SIG-M5 (cell line): Measurements from ENCODE around the gene RBM22.

ENCODE experiments used
- DNase-seq: peaks from one replicate; lab custom pipeline; 2025; lab: John Stamatoyannopoulos, UW

The RBM22 gene

GRCh38 chr5:150651924-150652671 is 48.8 kb downstream of the RBM22 start:
- DNase-seq, result no peak

GRCh38 chr5:150651382-150651781 is 49.5 kb downstream of the RBM22 start:
- DNase-seq, result no peak

GRCh38 chr5:150650021-150651006 is 50.5 kb downstream of the RBM22 start:
- DNase-seq, result no peak

DNA sequence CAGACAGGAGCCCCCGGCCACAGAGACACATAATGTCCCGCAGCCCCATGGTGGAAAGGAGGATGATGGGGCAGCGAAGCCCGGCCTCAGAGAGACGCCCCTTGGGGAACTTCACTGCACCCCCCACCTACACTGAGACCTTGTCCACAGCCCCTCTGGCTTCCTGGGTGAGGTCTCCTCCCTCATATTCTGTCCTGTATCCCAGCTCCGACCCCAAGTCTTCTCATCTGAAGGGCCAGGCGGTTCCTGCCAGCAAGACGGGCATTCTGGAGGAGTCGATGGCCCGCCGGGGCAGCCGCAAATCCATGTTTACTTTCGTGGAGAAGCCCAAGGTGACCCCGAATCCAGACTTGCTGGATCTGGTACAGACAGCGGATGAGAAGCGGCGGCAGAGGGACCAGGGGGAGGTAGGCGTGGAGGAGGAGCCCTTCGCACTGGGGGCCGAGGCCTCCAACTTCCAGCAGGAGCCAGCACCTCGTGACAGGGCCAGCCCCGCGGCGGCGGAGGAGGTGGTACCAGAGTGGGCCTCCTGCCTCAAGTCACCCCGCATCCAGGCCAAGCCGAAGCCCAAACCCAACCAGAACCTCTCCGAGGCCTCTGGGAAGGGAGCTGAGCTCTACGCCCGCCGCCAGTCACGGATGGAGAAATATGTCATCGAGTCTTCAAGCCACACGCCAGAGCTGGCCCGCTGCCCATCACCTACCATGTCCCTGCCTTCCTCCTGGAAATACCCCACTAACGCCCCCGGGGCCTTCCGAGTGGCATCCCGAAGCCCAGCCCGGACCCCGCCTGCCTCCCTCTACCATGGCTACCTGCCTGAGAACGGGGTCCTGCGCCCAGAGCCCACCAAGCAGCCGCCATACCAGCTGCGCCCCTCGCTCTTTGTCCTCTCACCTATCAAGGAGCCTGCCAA is 51.5 kb downstream of the RBM22 start:
- no peak for DNase-seq

DNA sequence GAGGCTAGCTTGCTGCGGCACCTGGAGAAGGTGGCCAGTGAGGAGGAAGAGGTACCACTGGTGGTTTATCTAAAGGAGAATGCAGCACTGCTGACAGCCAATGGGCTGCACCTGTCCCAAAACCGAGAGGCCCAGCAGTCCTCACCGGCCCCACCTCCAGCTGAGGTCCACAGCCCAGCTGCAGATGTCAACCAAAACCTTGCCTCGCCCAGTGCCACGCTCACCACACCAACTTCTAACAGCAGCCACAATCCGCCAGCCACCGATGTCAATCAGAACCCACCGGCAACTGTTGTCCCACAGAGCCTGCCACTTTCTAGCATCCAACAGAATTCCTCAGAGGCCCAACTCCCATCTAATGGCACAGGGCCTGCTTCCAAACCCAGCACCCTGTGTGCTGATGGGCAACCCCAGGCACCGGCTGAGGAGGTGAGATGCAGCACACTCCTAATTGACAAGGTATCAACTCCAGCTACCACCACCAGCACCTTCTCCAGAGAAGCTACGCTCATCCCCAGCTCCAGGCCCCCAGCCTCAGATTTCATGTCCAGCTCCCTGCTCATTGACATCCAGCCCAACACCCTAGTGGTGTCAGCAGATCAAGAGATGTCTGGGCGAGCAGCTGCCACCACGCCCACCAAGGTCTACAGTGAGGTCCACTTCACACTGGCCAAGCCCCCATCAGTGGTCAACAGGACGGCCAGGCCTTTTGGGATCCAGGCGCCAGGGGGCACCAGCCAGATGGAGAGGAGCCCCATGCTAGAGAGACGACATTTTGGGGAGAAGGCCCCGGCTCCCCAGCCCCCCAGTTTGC is 52.4 kb downstream of the RBM22 start:
- DNase-seq, result no peak

DNA sequence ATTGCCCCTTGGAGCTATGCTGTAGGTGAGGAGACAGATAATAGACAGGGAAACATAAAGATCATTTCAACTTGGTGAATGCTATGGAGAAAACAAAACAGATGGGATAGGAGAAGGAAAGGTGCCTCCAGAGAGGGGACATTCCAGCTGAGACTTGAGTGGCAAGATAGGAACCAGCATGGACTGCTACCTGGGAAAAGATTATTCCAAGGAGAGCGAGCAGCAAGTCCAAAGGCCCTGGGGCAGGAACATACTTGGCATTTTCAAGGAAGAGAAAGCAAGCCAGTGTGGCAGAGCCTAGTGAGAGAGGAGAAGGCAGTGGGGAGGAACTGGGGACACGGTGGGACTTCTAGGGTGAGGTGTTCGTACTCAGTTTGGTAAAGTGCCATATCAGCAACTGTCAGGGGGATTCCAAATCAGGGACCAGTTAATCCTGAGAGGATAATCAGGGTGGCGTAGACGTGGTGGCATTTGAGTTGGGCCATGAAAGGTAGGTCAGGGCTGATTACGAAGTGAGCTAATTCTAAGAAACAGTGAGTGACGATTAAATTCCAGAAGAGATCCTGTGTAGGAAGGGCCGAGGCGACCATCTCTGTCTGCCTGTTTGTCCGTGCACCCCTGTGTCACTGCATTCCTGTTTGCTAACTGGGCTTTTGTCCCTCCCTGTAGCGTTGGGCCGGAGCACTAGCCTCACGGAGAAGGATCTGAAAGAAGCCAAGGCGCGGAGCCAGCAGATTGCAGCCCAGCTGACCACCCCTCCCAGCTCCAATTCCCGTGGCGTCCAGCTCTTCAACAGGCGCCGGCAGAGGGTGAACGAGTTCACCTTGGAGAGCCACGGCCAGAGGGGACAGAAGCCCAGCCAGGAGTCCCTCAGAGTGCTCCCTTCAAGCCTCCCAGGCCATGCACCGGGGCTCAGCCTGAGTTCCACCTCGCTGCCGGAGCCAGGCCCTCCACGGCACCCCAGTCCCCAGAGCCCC is 53.3 kb downstream of the RBM22 start:
- DNase-seq, result no peak

DNA sequence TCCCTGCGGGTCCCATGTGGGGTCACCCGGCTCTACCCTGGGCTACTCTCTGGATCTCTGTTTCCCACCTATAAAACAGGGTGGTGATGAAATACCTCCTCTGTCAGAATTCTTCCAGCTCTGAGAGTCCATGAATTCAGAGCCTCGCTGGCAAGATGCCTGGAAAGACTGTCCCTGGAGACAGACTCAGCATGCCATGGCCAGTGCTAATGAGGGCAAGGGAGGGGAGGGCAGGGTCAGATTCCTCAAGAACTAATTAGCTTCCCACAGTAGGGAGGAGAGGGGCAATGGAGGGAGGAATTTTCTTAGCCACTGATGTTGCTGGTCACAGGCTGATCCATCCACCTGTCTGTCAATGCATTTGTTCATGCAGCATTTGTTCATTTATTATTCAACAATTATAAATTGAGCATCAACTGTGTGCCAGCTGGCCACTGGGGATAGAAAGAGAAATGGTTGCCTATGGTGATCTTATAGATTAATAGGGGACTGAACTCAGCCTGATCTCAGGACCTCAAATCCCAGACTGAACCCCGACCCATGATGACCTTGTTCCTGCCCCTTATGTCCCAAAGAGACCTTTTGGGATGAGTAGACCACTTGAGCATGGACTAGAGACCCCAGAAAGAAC is 55.7 kb downstream of the RBM22 start:
- DNase-seq, result no peak

DNA sequence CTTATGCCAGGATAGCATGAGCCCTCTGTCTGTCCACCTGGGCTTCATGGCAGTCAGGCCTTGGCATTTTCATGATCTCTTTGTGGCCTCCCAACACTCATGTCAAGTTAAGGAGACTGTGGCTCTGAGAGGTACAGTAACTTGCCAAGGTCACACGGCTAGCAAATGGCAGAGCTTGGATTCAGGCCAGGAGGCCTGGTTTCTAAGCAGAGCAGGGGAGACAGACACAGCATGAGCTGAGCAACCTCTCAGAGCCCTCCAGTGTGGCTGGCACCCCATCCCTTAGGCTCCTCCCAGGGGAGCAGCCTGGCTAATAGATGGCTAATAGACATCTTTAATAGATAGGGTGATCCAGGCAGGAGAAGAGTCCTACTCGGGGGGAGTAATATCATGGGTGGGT is 56.3 kb downstream of the RBM22 start:
- no peak for DNase-seq

- DNase-seq, result no peak
These were observed 56.8 kb downstream of the RBM22 start for GRCh38 chr5:150644058-150644457.

DNA sequence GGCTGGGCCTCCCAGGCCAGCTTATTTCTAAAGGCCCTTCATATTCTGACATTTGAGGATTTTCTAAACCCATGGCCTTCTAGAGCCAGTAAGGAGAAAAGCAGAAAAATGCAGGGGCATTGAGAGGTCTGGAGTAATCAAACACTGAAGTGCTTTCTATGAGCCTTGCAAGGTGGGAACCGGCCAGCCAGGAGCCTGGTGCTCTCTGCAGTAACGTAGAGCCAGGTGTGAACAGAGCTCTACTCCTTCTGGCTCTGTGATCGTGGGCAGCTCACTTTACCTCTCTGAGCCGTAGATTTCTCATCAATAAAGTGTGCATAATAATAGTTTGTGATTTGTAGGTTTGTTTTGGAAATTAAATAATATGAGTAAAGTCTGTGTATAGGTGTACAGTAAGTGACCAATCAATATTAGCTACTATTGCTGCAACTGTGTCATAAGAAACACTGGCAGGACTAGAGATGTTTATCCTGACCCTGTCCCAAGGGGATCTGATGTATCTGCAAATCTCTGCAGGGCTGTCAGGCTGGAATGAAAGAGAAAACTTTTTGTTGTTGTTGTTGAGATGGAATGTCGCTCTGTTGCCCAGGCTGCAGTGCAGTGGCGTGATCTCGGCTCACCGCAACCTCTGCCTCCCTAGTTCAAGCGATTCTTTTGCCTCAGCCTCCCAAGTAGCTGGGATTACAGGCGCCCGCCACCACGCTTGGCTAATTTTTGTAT is 57.7 kb downstream of the RBM22 start:
- DNase-seq, result no peak

DNA sequence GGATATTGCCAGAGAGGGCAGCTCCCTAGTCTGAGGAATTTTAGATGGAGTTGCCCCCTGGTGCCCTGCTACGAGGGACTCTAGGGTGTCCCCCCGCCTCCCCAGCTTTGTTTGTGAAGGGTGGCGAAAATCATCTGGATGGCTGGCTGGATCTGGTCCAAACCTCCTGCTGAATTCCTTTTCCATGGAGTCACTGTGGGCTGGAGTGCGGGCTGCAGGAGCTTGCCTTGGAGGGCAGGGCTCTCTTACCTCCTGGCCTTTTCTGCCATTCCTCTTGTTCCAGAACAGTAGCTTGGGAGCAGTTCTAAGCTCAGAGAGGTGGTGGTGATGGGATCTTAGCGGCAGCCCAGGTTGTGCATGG is 58.3 kb downstream of the RBM22 start:
- DNase-seq, result no peak

DNA sequence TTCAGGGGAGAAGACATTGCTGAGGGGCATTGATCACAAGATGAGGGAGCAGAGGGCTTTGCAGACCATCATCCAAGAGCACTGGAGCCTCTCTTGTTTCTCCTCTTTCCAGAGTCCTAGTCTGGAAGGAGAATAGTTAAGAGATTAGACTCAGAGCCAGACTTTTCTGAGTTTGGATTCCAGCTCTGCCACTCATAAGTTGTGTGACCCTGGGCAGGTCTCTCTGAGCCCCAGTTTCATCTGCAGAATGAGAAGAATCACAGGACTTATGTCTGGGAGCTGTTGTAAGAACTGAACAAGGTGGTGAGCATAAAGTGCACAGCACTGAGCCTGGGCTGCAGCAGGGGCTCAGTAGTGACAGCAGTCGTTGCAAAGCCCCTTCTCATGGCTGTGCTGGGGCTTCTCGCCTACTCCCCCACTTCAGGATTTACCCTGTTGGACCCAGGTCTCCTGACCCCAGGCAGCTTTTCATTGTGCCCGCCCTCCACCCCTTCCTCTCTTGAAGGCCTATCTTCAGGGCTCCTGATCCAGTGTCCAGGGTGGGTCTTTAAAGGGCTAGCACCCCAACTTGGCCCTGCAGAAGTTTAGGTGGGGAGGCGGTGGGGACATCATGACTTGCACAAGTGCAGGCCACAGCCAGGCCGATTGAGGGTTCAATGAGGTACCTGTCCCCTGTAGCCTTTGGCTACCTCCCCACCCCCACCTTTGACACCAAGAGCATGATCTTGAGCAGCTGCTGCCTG is 58.9 kb downstream of the RBM22 start:
- no peak for DNase-seq

DNA sequence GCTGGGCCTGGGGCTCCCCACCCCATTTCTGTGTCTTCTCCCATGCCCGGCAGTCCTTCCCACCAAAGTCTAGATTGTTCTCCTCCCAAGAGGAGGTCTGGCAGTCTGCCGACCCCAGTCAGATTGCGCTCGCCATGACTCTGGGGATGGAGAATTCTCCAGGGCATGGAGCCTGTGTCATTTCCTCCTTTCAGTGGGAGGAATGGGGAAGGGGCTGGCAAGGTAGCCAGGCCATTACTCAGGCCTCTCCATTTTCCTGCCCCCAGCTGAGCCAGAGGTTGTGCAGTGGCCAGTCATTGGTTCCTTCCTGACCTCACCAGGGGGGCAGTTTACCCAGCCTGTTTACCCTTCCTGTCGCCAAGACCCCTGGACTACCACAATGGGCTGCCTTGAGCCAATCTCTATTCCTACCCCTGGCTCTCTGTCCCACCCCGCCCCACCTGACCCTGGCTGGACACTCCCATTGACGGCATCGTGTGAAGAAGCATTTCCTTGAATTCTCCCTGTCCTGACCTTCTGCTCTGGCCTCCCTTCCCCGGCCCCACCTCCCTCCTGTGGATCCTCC is 59.8 kb downstream of the RBM22 start:
- DNase-seq, result no peak
